Nasal cavity respiratory epithelium epithelial cell of viscerocranial mucosa (primary cell): ENCODE results near the gene PRSS3. TPM values are rescaled to one million over a fixed set of nuclear protein-coding genes. Genes with fewer than 3 reads are reported as not detected.

Experiments used
- total RNA-seq: library from RNA; depleted of rRNA; stranded (reverse); fragments of >200 nt; gene quantifications from 2 replicates; pipeline ENCODE4 v1.2.3, GENCODE V29; 2014

PRSS3 gene
- total RNA-seq, result 3.1 and 36.6 TPM in 2 replicates

DNA sequence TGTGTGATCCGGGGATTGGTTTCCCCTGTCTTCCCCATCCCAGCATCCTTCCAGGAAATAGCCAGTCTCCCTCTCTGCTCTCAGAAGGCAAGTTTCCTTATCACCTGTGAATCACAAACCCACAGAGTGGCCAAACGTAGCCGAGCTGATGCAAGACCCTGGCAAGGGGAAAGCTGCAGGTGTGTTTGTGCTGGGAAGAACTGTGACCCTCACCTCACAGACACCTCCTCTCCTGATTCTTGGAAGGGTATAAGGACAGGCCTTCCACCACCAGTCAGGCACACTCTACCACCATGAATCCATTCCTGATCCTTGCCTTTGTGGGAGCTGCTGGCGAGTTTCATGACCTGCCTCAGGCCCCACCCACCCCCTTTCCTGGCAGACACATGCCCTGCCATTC is at the start of gene PRSS3:
Gene PRSS3 (plus strand): TSS at position 281 of the 400 bp plus-strand sequence. CDS start 13 bp downstream, at position 294.

DNA sequence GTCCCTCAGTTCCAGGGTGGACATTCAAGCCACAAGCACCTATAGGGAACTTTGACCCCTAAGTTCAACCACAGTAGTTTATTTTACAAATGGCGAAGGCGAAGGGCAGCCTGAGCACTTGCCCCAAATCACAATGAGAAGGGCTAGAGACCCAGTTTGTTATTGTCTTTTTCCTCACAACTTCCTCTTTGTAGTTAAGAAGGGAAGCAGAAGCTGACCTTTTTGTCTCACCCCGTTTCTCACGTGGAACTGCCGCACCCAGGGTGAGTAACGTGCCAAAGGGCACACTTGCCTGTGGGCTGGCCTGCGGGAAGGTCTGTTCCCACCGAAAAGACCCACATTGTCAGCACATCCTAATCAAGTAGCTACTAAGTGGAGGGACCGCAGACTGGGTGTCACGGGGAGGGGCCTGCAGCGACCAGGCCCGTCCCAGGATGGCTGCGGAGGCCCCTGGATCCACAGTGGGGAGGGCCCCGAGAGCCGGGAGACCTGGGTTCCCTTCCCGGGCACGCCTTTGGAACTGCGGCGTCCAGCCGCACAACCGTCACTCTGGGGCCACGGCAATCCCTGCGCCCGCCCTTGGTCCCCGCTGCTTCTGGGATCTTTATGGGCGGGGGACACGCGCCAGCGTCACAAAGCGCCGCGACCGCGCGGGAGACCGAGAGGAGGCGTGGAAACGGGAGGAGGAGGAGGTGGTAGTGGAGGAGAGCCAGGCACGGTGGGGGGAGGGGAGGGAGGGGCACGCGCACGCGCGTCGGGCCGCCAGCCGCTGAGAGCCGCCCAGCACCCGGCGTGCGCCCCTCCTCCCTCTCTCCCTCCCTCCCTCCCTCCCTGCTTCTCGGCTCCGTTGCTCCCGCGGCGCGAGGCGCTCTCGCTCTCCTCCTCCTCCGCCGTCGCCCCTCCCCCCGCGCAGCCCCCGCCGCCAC is 21.2 kb downstream of the PRSS3 start, which contains the start of gene UBE2R2:
Gene UBE2R2 (plus strand): TSS at position 834 of the 926 bp plus-strand sequence. CDS start 598 bp downstream, outside the sequence.

Other genes starting within 250 kb of the PRSS3 start
- 13.0 and 34.5 TPM in 2 replicates for gene UBE2R2, start 21.6 kb downstream of the PRSS3 start, total RNA-seq